ENCODE data around the gene HSPB8. TPM values are rescaled to one million over a fixed set of nuclear protein-coding genes. Genes with fewer than 3 reads are reported as not detected.

Gene HSPB8
- polyA plus RNA-seq, 1 donor from 2014 or later = not detected

GRCh38 chr12:119149270-119149669 is 29.5 kb upstream of the HSPB8 start:
- H3K27ac ChIP-seq (ENCODE audit: low read length) = no peak overlapping the region
- peaks cover 25% of the 10 kb centered on the region for H3K36me3 ChIP-seq (ENCODE audit: insufficient read depth, low read length)
- H3F3A ChIP-seq (ENCODE audit: insufficient read depth, low read length, poor library complexity, severe bottlenecking) = no peaks in the 10 kb centered on the region
- H3K79me2 ChIP-seq (replicated peaks; ENCODE audit: insufficient read depth, low read length) = no peaks in the 10 kb centered on the region
- no peak overlapping the region for H3K4me3 ChIP-seq (ENCODE audit: low read length)
- no peaks in the 10 kb centered on the region for H4K20me1 ChIP-seq (ENCODE audit: insufficient read depth)
- peaks cover 8% of the 10 kb centered on the region for H3K9me3 ChIP-seq (ENCODE audit: low read length)
- H3K27me3 ChIP-seq (ENCODE audit: insufficient read depth, low read depth, low read length) = no peaks in the 10 kb centered on the region
- TF ChIP-seq CTCF (IDR thresholded peaks at IDR 0.05; ENCODE audit: poor library complexity, severe bottlenecking) (no peak), MXI1 (conservative IDR thresholded peaks at IDR 0.05; ENCODE audit: poor library complexity, severe bottlenecking) (no peak), POLR2AphosphoS5 (IDR thresholded peaks at IDR 0.05) (no peak), SMC3 (conservative IDR thresholded peaks at IDR 0.05; ENCODE audit: poor library complexity) (no peak), RAD21 (conservative IDR thresholded peaks at IDR 0.05) (no peak), EP300 (conservative IDR thresholded peaks at IDR 0.05; ENCODE audit: poor library complexity, severe bottlenecking) (no peak), TAF1 (IDR thresholded peaks at IDR 0.05; ENCODE audit: low read depth) (no peak), EZH2 (IDR thresholded peaks at IDR 0.05; ENCODE audit: borderline replicate concordance, insufficient read depth, low read length, poor library complexity, severe bottlenecking) (no peak)
- TF ChIP-seq, protein P1, sequence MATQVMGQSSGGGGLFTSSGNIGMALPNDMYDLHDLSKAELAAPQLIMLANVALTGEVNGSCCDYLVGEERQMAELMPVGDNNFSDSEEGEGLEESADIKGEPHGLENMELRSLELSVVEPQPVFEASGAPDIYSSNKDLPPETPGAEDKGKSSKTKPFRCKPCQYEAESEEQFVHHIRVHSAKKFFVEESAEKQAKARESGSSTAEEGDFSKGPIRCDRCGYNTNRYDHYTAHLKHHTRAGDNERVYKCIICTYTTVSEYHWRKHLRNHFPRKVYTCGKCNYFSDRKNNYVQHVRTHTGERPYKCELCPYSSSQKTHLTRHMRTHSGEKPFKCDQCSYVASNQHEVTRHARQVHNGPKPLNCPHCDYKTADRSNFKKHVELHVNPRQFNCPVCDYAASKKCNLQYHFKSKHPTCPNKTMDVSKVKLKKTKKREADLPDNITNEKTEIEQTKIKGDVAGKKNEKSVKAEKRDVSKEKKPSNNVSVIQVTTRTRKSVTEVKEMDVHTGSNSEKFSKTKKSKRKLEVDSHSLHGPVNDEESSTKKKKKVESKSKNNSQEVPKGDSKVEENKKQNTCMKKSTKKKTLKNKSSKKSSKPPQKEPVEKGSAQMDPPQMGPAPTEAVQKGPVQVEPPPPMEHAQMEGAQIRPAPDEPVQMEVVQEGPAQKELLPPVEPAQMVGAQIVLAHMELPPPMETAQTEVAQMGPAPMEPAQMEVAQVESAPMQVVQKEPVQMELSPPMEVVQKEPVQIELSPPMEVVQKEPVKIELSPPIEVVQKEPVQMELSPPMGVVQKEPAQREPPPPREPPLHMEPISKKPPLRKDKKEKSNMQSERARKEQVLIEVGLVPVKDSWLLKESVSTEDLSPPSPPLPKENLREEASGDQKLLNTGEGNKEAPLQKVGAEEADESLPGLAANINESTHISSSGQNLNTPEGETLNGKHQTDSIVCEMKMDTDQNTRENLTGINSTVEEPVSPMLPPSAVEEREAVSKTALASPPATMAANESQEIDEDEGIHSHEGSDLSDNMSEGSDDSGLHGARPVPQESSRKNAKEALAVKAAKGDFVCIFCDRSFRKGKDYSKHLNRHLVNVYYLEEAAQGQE (IDR thresholded peaks at IDR 0.05; ENCODE audit: borderline replicate concordance) = no peak
- no peak overlapping the region for H3K4me2 ChIP-seq (ENCODE audit: low read length)
- no peak overlapping the region for H3K9ac ChIP-seq (ENCODE audit: low read length)
- no peaks in the 10 kb centered on the region for H3K9me2 ChIP-seq (ENCODE audit: insufficient read depth, low read length)
- no peak overlapping the region for H2AFZ ChIP-seq (ENCODE audit: low read depth, low read length)

DNA sequence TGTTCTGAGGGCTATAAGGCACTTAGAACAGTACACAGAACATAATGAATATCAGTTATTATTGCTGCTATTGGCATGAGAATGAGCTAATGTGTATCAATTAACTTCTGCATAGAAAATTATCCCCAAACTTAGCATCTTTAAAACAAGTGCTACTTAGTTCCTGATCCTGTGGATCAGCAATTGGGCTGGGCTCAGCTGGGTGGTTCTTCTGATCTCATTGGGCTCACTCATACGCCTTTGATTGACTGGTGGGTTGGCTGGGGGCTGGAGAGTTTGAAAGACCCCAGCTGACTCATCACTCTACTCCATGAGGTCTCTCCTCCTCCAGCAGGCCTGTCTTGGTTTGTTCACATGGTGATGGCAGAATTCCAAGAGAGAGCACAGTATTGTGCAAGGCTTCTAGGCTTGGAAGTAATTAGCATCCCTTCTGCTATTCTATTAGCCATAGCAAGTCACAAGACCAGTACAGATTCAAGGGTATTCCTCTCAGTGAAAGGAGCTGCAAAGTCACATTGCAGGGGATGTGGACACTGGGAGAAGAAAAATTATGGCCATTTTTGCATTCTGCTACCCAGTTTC is 27.2 kb upstream of the HSPB8 start:
- TF ChIP-seq TAF1 (IDR thresholded peaks at IDR 0.05; ENCODE audit: low read depth) (no peak), SMC3 (conservative IDR thresholded peaks at IDR 0.05; ENCODE audit: poor library complexity) (no peak), EZH2 (IDR thresholded peaks at IDR 0.05; ENCODE audit: borderline replicate concordance, insufficient read depth, low read length, poor library complexity, severe bottlenecking) (no peak), EP300 (conservative IDR thresholded peaks at IDR 0.05; ENCODE audit: poor library complexity, severe bottlenecking) (no peak), RAD21 (conservative IDR thresholded peaks at IDR 0.05) (no peak), MXI1 (conservative IDR thresholded peaks at IDR 0.05; ENCODE audit: poor library complexity, severe bottlenecking) (no peak), CTCF (IDR thresholded peaks at IDR 0.05; ENCODE audit: poor library complexity, severe bottlenecking) (no peak), POLR2AphosphoS5 (IDR thresholded peaks at IDR 0.05) (no peak)
- TF ChIP-seq, protein P1 (IDR thresholded peaks at IDR 0.05; ENCODE audit: borderline replicate concordance) = no peak
- H3F3A ChIP-seq (ENCODE audit: insufficient read depth, low read length, poor library complexity, severe bottlenecking) = no peaks in the 10 kb centered on the region
- no peaks in the 10 kb centered on the region for H3K27me3 ChIP-seq (ENCODE audit: insufficient read depth, low read depth, low read length)
- H3K4me3 ChIP-seq (ENCODE audit: low read length) = no peak overlapping the region
- no peaks in the 10 kb centered on the region for H3K9me2 ChIP-seq (ENCODE audit: insufficient read depth, low read length)
- no peaks in the 10 kb centered on the region for H4K20me1 ChIP-seq (ENCODE audit: insufficient read depth)
- no peak overlapping the region for H3K9ac ChIP-seq (ENCODE audit: low read length)
- H2AFZ ChIP-seq (ENCODE audit: low read depth, low read length) = no peak overlapping the region
- no peak overlapping the region for H3K4me2 ChIP-seq (ENCODE audit: low read length)
- no peaks in the 10 kb centered on the region for H3K79me2 ChIP-seq (replicated peaks; ENCODE audit: insufficient read depth, low read length)
- H3K9me3 ChIP-seq (ENCODE audit: low read length) = peaks cover 8% of the 10 kb centered on the region
- no peak overlapping the region for H3K27ac ChIP-seq (ENCODE audit: low read length)
- H3K36me3 ChIP-seq (ENCODE audit: insufficient read depth, low read length) = peaks cover 14% of the 10 kb centered on the region
